Panc1 (cell line): ENCODE measurements around the gene PRKACG. TPM values are rescaled to one million over a fixed set of nuclear protein-coding genes. Genes with fewer than 3 reads are reported as not detected.

Source experiments
- ATAC-seq: fragments of 200-7000 bp; cut with Tn5 transposase; 2 replicates; pipeline ENCODE4 v1.9.1; 2020; ENCODE audit warnings: mild to moderate bottlenecking, moderate library complexity
- BruUV-seq: library from RNA; stranded (reverse); fragments of 400-500 nt; replicated peaks from 2 replicates; lab custom pipeline; 2021; lab: Mats Ljungman, UMichigan
- CTCF ChIA-PET: fragments of 300-600 bp; sonication (Branson Sonifier 250); formaldehyde crosslinking; loops from one replicate; lab custom pipeline; 2022; ENCODE audit warnings: antibody characterized with exemption; lab: Charles Lee
- POLR2A ChIA-PET: fragments of 300-600 bp; sonication (Branson Sonifier 250); formaldehyde crosslinking; loops from one replicate; lab custom pipeline; 2022; ENCODE audit warnings: antibody characterized with exemption; lab: Charles Lee
- DNase-seq: peaks from one replicate; pipeline ENCODE4 v3.0.0-alpha.2; 2010; ENCODE audit warnings: low read depth, low spot score
- H3K27ac ChIP-seq: 2 replicates; pipeline ENCODE4 v1.5.1; 2011; ENCODE audit warnings: mild to moderate bottlenecking, low read length, inconsistent platforms
- H3K27me3 ChIP-seq: fragments of 200-500 bp; sonication (Bioruptor generic); 2 replicates; pipeline ENCODE4 v1.6.0; 2014; ENCODE audit warnings: low read length, inconsistent platforms; ENCODE audit not compliant: control insufficient read depth, insufficient read depth
- H3K36me3 ChIP-seq: fragments of 200-500 bp; sonication (Bioruptor generic); 2 replicates; pipeline ENCODE4 v1.5.1; 2014; ENCODE audit warnings: inconsistent platforms, mild to moderate bottlenecking, low read length, moderate library complexity; ENCODE audit not compliant: control insufficient read depth, insufficient read depth
- H3K4me1 ChIP-seq: 2 replicates; pipeline ENCODE4 v1.5.1; 2011; ENCODE audit warnings: inconsistent platforms, mild to moderate bottlenecking, low read length, moderate library complexity; ENCODE audit not compliant: control insufficient read depth, insufficient read depth
- H3K4me3 ChIP-seq, 2 experiments: 2 replicates each; pipeline ENCODE4 v1.5.1; 2011 to 2012; ENCODE audit warnings: low read depth in 2 of 2, low read length in 2 of 2, mild to moderate bottlenecking in 2 of 2, inconsistent platforms in 1 of 2, moderate library complexity in 1 of 2
- H3K9me3 ChIP-seq: fragments of 200-500 bp; sonication (Bioruptor generic); 2 replicates; pipeline ENCODE4 v1.5.1; 2014; ENCODE audit warnings: low read depth, mild to moderate bottlenecking, inconsistent platforms, low read length, moderate library complexity; ENCODE audit not compliant: control insufficient read depth, insufficient read depth
- CTCF ChIP-seq: fragments of 450-650 bp; IDR thresholded peaks from 2 replicates; pipeline ENCODE4 v1.5.1; 2017; ENCODE audit warnings: mild to moderate bottlenecking
- POLR2AphosphoS5 ChIP-seq: IDR thresholded peaks from 2 replicates; pipeline ENCODE4 v1.6.1; 2012; ENCODE audit warnings: mild to moderate bottlenecking, low read depth, low read length, moderate library complexity
- REST ChIP-seq, 2 experiments: IDR thresholded peaks; 2 replicates each; pipeline ENCODE4 v1.6.1; 2011 to 2012; ENCODE audit warnings: low read depth in 2 of 2, control low read depth in 1 of 2, low read length in 1 of 2, mild to moderate bottlenecking in 1 of 2, moderate library complexity in 1 of 2; ENCODE audit not compliant: insufficient read depth in 1 of 2
- SIN3A ChIP-seq: IDR thresholded peaks from 2 replicates; pipeline ENCODE4 v1.6.1; 2012; ENCODE audit warnings: low read depth, mild to moderate bottlenecking, low read length, moderate library complexity, borderline replicate concordance; ENCODE audit not compliant: insufficient read depth
- TCF7L2 ChIP-seq: IDR thresholded peaks from 2 replicates; pipeline ENCODE4 v1.6.1; 2011; ENCODE audit warnings: mild to moderate bottlenecking, low read depth, low read length, inconsistent platforms
- in situ Hi-C: cut with HindIII; loops from 2 replicates; pipeline ENCODE4 v1.10.0; 2016; ENCODE audit warnings: low sequenced_read_pairs, low pct_unique_long_range_greater_than_20kb
- intact Hi-C: fragments of 100-400 bp; cut with micrococcal nuclease; formaldehyde crosslinking; loops from one replicate; pipeline ENCODE4 v1.10.0; 2022; ENCODE audit not compliant: unreplicated experiment
- total RNA-seq: library from RNA; stranded (reverse); gene quantifications from one replicate; pipeline ENCODE4 v1.2.1, GENCODE V29; 2021; ENCODE audit not compliant: unreplicated experiment

Gene PRKACG
- total RNA-seq, 1 experiment from 2014 or later, result not detected

- no TSS peak for BruUV-seq
- no peak overlapping the region for H3K4me3 ChIP-seq
- no peak for DNase-seq
- H3K4me1 ChIP-seq, result no peaks in the 10 kb centered on the region
- in situ Hi-C loops, result no loop called here
- H3K9me3 ChIP-seq, result no peaks in the 10 kb centered on the region
- ATAC-seq, result no peak
- no peak for TF ChIP-seq SIN3A
- no peaks in the 10 kb centered on the region for H3K36me3 ChIP-seq
- H3K27ac ChIP-seq, result no peak overlapping the region
- H3K27me3 ChIP-seq, result no peaks in the 10 kb centered on the region
- POLR2A ChIA-PET, result no interaction called here
- intact Hi-C loops, result no loop called here
- CTCF ChIA-PET, result no interaction called here
Observed at GRCh38 chr9:68975365-68976043, 38.4 kb downstream of the PRKACG start.

- no peak overlapping the region for H3K4me3 ChIP-seq
- ChIA-PET CTCF (no interaction called here), POLR2A (no interaction called here)
- no peak for TF ChIP-seq TCF7L2
- TF ChIP-seq POLR2AphosphoS5, result no peak
- TF ChIP-seq SIN3A, result no peak
- TF ChIP-seq REST (IDR thresholded peaks at IDR 0.05; ENCODE audit: insufficient read depth in 1 of 2, low read depth in 2 of 2, low read length in 1 of 2), result no peak
- no peak for TF ChIP-seq CTCF
- ATAC-seq (no peak), DNase-seq (no peak)
- no peaks in the 10 kb centered on the region for H3K4me1 ChIP-seq
- no TSS peak for BruUV-seq
- intact Hi-C loops (no loop called here), in situ Hi-C loops (no loop called here)
- no peaks in the 10 kb centered on the region for H3K9me3 ChIP-seq
- H3K36me3 ChIP-seq, result no peaks in the 10 kb centered on the region
- H3K27ac ChIP-seq, result no peak overlapping the region
- no peaks in the 10 kb centered on the region for H3K27me3 ChIP-seq
Observed at GRCh38 chr9:68974901-68975300, 39.0 kb downstream of the PRKACG start.

GRCh38 chr9:68974431-68974830 is 39.5 kb downstream of the PRKACG start:
- no peak for TF ChIP-seq SIN3A
- no peak for TF ChIP-seq CTCF
- no peak for TF ChIP-seq TCF7L2
- no peak for TF ChIP-seq REST (IDR thresholded peaks at IDR 0.05; ENCODE audit: insufficient read depth in 1 of 2, low read depth in 2 of 2, low read length in 1 of 2)
- no peak for TF ChIP-seq POLR2AphosphoS5
- H3K27me3 ChIP-seq, result no peaks in the 10 kb centered on the region
- H3K27ac ChIP-seq, result no peak overlapping the region
- no peaks in the 10 kb centered on the region for H3K9me3 ChIP-seq
- in situ Hi-C loops, result no loop called here
- CTCF ChIA-PET, result no interaction called here
- POLR2A ChIA-PET, result no interaction called here
- BruUV-seq, result no TSS peak
- intact Hi-C loops, result no loop called here
- H3K36me3 ChIP-seq, result no peaks in the 10 kb centered on the region
- ATAC-seq (no peak), DNase-seq (no peak)
- H3K4me3 ChIP-seq, result no peak overlapping the region
- no peaks in the 10 kb centered on the region for H3K4me1 ChIP-seq
